ENCODE measurements around the gene YPEL3.
A peak's percentile ranks its signal among the peaks of the same experiment; 100 is the strongest.

The YPEL3 gene

DNA sequence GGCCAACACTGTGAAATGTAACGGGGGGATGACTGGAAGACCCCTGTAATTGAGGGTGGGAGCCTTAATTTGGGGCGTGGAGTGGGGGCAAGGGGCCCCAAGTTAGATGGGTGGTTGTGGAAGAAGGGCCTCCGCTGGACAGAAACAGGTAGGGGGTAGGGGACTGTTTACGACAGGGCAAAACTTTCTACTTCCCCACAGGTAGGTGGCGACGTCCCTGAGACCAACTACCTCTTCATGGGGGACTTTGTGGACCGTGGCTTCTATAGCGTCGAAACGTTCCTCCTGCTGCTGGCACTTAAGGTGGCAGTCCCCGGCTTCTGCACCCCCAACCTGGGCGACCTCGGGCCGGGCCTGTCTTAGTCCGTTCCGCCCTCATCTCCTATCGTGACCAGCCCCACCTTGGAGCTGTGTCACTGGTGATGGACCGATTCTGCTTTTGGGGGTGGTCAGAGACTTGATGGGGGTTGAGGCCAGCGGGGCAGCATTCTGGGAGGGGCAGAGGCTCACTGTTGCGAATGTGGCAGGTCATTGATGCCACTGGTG, 13.4 kb downstream of the YPEL3 start:
- Histone ChIP-seq H3K27me3 (replicated peaks; ENCODE audit: control insufficient read depth, insufficient read depth, low read length) (no peaks in the 10 kb centered on the region), H3K36me3 (ENCODE audit: control insufficient read depth, insufficient read depth, low read length) (peaks cover 54% of the 10 kb centered on the region), H3K4me3 (replicated peaks; ENCODE audit: low read depth, low read length) (no peak overlapping the region)
- TF ChIP-seq, protein P1, sequence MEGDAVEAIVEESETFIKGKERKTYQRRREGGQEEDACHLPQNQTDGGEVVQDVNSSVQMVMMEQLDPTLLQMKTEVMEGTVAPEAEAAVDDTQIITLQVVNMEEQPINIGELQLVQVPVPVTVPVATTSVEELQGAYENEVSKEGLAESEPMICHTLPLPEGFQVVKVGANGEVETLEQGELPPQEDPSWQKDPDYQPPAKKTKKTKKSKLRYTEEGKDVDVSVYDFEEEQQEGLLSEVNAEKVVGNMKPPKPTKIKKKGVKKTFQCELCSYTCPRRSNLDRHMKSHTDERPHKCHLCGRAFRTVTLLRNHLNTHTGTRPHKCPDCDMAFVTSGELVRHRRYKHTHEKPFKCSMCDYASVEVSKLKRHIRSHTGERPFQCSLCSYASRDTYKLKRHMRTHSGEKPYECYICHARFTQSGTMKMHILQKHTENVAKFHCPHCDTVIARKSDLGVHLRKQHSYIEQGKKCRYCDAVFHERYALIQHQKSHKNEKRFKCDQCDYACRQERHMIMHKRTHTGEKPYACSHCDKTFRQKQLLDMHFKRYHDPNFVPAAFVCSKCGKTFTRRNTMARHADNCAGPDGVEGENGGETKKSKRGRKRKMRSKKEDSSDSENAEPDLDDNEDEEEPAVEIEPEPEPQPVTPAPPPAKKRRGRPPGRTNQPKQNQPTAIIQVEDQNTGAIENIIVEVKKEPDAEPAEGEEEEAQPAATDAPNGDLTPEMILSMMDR (IDR thresholded peaks at IDR 0.05; ENCODE audit: insufficient read depth, low read length, poor library complexity, severe bottlenecking) = peak; percentile 22
- DNase-seq (ENCODE audit: extremely low read depth, insufficient read length) = no peak

DNA sequence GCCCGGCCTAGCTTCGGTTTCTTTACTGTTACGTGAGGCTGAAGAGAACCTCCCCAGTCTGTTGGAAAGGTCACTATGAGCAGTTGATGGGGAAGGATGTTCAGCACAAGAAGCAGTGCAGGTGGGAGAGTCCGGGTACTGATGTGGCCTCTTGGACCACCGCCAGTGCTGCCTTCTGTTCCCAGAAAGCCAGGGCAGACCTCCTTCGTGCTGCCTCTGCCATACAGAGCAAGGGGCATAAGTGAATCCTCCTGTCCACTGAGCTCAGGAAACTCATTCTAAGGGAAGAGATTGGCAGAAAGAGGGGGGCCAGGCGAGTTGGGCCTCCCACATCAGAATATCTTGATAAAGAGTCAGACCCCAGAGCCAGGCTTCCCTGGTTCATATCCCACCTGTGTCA, 16.5 kb downstream of the YPEL3 start:
- Histone ChIP-seq H3K4me3 (replicated peaks; ENCODE audit: low read depth, low read length) (no peak overlapping the region), H3K36me3 (ENCODE audit: control insufficient read depth, insufficient read depth, low read length) (peaks cover 44% of the 10 kb centered on the region), H3K27me3 (replicated peaks; ENCODE audit: control insufficient read depth, insufficient read depth, low read length) (no peaks in the 10 kb centered on the region)
- TF ChIP-seq, protein P1 (IDR thresholded peaks at IDR 0.05; ENCODE audit: insufficient read depth, low read length, poor library complexity, severe bottlenecking) = no peak
- DNase-seq (ENCODE audit: extremely low read depth, insufficient read length) = no peak

DNA sequence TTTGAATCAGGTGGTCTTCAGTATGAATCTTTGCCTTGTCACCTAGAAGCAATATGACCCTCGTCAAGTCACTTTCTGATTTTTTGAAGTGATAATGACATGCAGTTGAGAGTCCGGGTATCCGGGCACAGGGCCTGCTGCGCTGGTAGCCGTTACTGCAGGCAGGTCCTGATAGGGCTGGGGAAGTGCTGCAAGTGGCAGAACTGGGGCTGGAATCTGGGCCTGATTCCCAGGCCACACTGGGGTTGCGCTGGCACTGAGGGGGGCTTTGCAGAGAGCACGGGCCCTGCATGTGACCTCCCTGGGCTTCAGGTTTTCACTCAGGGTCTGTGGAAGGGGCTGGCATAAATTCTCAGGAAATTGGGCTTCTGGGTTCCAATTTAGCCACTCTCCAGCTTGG, 17.3 kb downstream of the YPEL3 start:
- no peak for DNase-seq (ENCODE audit: extremely low read depth, insufficient read length)
- H3K36me3 ChIP-seq (ENCODE audit: control insufficient read depth, insufficient read depth, low read length) = peaks cover 39% of the 10 kb centered on the region
- H3K4me3 ChIP-seq (replicated peaks; ENCODE audit: low read depth, low read length) = no peak overlapping the region
- TF ChIP-seq, protein P1 (IDR thresholded peaks at IDR 0.05; ENCODE audit: insufficient read depth, low read length, poor library complexity, severe bottlenecking) = no peak
- H3K27me3 ChIP-seq (replicated peaks; ENCODE audit: control insufficient read depth, insufficient read depth, low read length) = no peaks in the 10 kb centered on the region

DNA sequence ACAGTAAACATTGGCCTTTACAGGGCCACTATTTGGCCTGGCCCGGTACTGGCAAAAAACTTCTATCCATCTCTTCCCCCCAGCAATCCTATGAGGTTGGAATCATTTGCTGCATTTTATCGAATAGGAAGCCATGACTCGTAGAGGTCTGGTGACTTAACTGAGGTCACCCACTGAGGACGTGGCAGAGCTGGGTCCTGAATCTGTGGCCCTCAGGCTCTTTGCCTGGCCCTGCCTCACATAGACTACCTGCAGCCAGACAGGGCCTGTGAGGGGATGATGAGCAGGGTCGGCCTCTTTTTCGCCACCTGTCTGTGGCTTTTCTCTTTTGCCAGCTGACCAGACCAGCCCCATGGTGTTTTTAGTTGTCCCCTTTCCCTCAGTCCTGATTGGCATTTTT, 18.4 kb downstream of the YPEL3 start:
- TF ChIP-seq, protein P1 (IDR thresholded peaks at IDR 0.05; ENCODE audit: insufficient read depth, low read length, poor library complexity, severe bottlenecking) = no peak
- H3K4me3 ChIP-seq (replicated peaks; ENCODE audit: low read depth, low read length) = no peak overlapping the region
- peaks cover 28% of the 10 kb centered on the region for H3K36me3 ChIP-seq (ENCODE audit: control insufficient read depth, insufficient read depth, low read length)
- no peak for DNase-seq (ENCODE audit: extremely low read depth, insufficient read length)
- H3K27me3 ChIP-seq (replicated peaks; ENCODE audit: control insufficient read depth, insufficient read depth, low read length) = no peaks in the 10 kb centered on the region

DNA sequence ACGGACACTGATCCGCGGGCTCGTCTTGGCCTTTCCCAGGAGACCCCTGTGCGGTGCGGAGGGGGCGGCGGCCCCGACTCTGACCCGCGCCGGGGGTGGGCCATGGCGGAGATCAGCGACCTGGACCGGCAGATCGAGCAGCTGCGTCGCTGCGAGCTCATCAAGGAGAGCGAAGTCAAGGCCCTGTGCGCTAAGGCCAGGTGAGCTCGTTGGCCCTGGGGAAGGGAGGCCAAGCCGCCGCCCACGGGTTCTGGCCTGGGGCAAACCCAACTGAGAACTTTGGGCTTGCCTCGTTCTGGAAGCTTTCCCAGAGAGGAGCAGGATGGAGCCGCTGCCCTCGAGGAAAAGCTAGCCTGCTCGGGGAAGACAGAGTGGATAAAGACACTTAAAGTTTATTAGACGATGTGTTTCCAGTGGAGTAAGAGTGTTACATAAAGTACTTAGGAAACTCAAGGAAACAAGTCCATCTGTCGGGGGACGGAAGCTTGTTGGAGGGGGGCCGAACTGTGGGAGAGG, 19.7 kb downstream of the YPEL3 start:
- Histone ChIP-seq H3K4me3 (replicated peaks; ENCODE audit: low read depth, low read length) (peak overlapping the region; percentile 96), H3K27me3 (replicated peaks; ENCODE audit: control insufficient read depth, insufficient read depth, low read length) (no peaks in the 10 kb centered on the region), H3K36me3 (ENCODE audit: control insufficient read depth, insufficient read depth, low read length) (peaks cover 21% of the 10 kb centered on the region)
- no peak for DNase-seq (ENCODE audit: extremely low read depth, insufficient read length)
- TF ChIP-seq, protein P1 (IDR thresholded peaks at IDR 0.05; ENCODE audit: insufficient read depth, low read length, poor library complexity, severe bottlenecking) = no peak
